Ovary (tissue), 10 donors: Measurements from ENCODE around the gene ABHD16A. TPM values are rescaled to one million over a fixed set of nuclear protein-coding genes. Genes with fewer than 3 reads are reported as not detected.

ENCODE experiments used
- DNase-seq, 5 donors: peaks; one replicate each; pipeline ENCODE4 v3.0.0-alpha.2; 2019 to 2020
- H3K27ac ChIP-seq, 2 donors: fragments of 200-600 bp; one replicate each; pipeline versions ENCODE4 v1.5.1 to v1.8.0; 2019 to 2022
- H3K27me3 ChIP-seq: fragments of 200-600 bp; one replicate; pipeline ENCODE4 v1.8.0; 2022
- H3K36me3 ChIP-seq: fragments of 200-600 bp; sonication (generic); one replicate; pipeline ENCODE4 v1.5.1; 2019
- H3K4me1 ChIP-seq: one replicate; pipeline ENCODE4 v1.8.1; 2013; ENCODE audit warnings: mild to moderate bottlenecking, moderate library complexity; ENCODE audit not compliant: insufficient read depth
- H3K4me3 ChIP-seq: fragments of 200-600 bp; sonication (generic); one replicate; pipeline ENCODE4 v1.5.1; 2017
- H3K9me3 ChIP-seq, 2 donors: fragments of 200-600 bp in 1 of 2; sonication (generic) in 1 of 2; one replicate each; pipeline versions ENCODE4 v1.5.1 to v1.8.1; 2013 to 2019; ENCODE audit warnings: mild to moderate bottlenecking in 1 of 2, moderate library complexity in 1 of 2
- EP300 ChIP-seq: sonication (generic); formaldehyde crosslinking; IDR thresholded peaks from one replicate; pipeline ENCODE4 v1.6.1; 2017; ENCODE audit warnings: antibody characterized with exemption
- POLR2A ChIP-seq: fragments of 450-650 bp; IDR thresholded peaks from one replicate; pipeline ENCODE4 v1.6.1; 2017; ENCODE audit warnings: antibody characterized with exemption, mild to moderate bottlenecking, moderate library complexity
- WGBS, 3 donors: extraction: QIAGEN DNeasy Blood & Tissue Kit in 1 of 3; methylation state at CpG; one replicate each; pipeline versions ENCODE4 v1.1.5 to v1.1.7; 2013 to 2017; 5-methylcytosine and 5-hydroxymethylcytosine counted together
- intact Hi-C, 4 donors: fragments of 100-400 bp; cut with DNase I; formaldehyde crosslinking; loops; one replicate each; pipeline versions ENCODE4 v1.11.0 to v1.15.1; 2022 to 2023
- long read RNA-seq, 3 donors: library from polyadenylated mRNA in 2 of 3; unstranded in 2 of 3; transcript quantifications; one replicate each; pipeline ENCODE4 v2.0.0 and lab custom pipeline, GENCODE V29; 2021 to 2026
- polyA plus RNA-seq, 2 donors: library from polyadenylated mRNA; stranded (reverse); fragments of 200-250 nt in 1 of 2; fragments of 350-450 nt in 1 of 2; fragmentation: Illumina TruSeq in 1 of 2; extraction: RNeasy Lipid Tissue Mini Kit (QIAGEN cat#74804) in 1 of 2; gene quantifications; one replicate each; pipeline ENCODE4 v1.2.3, GENCODE V29; 2013 to 2014
- total RNA-seq, 7 donors: library from RNA; depleted of rRNA in 2 of 7; stranded (reverse); fragments of >200 nt in 2 of 7; fragmentation: NEBNext Ultra II Directional in 3 of 7; extraction: Animal tissue kit (Norgen Biotek cat#: 25700) in 3 of 7; gene quantifications; one replicate each; pipeline versions ENCODE4 v1.1.0 to v1.2.4, GENCODE V29; 2016 to 2023
- TF ChIP-seq, protein P1 (sequence below), 3 donors: fragments of 450-650 bp in 2 of 3; fragments of 200-600 bp in 1 of 3; IDR thresholded peaks; one replicate each; pipeline versions ENCODE4 v1.5.1 to v1.8.0; 2016 to 2022; ENCODE audit warnings: antibody characterized with exemption in 3 of 3, mild to moderate bottlenecking in 1 of 3
- donor health status: DM: no; HTN: no; CAD: no; lungs with moderate emphysema.
- donor health status: DM: no; HTN: no; CAD: no.
- donor health status: Bipolar disorder and iron deficiency.
- donor health status: DM: yes; HTN: yes; CAD: no.
- donor health status: DM: no; HTN: no; CAD: no.
- donor health status: DM: yes; HTN: yes; CAD: no.

The ABHD16A gene
- total RNA-seq (10 to 100 TPM; 31.1 to 60.4 (median 37.6) TPM), polyA plus RNA-seq (10 to 100 TPM; 25.4 to 35.2 TPM)
- long read RNA-seq, donor 1, transcript ABHD16A-201 (20 exons, 2,103 nt) = major isoform, 185 of 254 reads
- long read RNA-seq, donor 1, partial matches to known transcripts = 9 of 254 reads
- long read RNA-seq, donor 1, other reads (novel, unspliced or antisense) = 56 of 254 reads
- long read RNA-seq, donor 2, transcript ABHD16A-201 (20 exons, 2,103 nt) = major isoform, 16 of 25 reads
- long read RNA-seq, donor 2, partial matches to known transcripts = 8 of 25 reads
- long read RNA-seq, donor 2, other reads (novel, unspliced or antisense) = 0 of 25 reads
- long read RNA-seq, donor 3, transcript ABHD16A-201 (20 exons, 2,103 nt) = major isoform, 54 of 76 reads
- long read RNA-seq, donor 3, partial matches to known transcripts = 5 of 76 reads
- long read RNA-seq, donor 3, other reads (novel, unspliced or antisense) = 13 of 76 reads

DNA sequence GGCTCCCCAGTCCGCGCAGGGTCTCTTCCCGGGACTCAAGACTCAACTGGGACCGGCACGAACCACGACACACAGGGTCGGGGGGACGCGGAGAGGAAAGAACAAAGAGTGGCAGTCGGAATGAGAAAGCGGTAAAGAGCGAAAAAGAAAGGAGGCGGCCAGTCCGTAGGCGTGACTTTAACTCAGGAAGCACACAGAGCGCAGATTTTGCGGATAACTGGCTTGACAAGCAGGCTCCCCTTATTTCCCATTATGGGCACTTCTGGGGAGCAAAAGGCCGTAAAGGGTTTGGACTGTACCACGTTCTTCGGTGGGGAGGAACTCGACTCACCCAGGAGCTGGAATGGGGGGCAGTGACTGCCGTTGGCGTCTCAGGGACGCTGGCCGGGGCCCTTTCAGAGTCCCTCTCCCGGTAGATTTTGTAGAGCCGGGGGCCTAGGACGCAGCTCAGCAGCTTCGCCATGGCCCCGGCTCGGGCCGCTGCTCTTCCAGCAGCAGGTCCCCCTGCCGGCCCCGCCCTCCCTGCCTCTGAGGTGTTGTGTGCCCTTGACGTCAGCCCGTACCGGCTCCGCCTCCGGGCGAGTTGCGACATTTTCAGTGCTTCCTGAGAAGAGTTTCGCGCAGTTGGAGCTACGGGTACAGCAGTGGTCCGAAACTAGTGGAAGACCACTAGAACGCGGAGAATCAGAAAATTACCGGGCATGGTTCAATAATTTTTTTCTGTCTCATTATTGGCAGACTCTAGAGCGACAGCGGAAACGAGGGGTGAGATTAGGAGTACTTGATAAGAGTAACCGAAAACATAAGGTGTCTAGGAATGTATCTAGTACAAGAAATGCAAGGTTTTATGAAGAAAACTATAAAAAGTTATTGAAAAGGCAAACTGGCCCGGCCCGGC is at the start of gene ABHD16A:
TSS of gene ABHD16A (minus strand) at position 506 of the 898 bp plus-strand sequence. CDS start at position 463, 43 bp downstream.
- peak; percentile 98 to 99 (median 99) for DNase-seq
- H3K4me1 ChIP-seq = peaks cover 11% of the 10 kb centered on the region
- peak within 1 kb of the TSS; percentile 87 to 99 for H3K27ac ChIP-seq
- H3K36me3 ChIP-seq = no peaks in the 10 kb centered on the region
- intact Hi-C loops = loop anchor here in 1 of 4 donors (2.0 kb wide), 1 partner anchor 26 kb away; the partner anchor contains the start of gene DDAH2
- TF ChIP-seq POLR2A (peak; percentile 98), EP300 (no peak)
- TF ChIP-seq, protein P1, sequence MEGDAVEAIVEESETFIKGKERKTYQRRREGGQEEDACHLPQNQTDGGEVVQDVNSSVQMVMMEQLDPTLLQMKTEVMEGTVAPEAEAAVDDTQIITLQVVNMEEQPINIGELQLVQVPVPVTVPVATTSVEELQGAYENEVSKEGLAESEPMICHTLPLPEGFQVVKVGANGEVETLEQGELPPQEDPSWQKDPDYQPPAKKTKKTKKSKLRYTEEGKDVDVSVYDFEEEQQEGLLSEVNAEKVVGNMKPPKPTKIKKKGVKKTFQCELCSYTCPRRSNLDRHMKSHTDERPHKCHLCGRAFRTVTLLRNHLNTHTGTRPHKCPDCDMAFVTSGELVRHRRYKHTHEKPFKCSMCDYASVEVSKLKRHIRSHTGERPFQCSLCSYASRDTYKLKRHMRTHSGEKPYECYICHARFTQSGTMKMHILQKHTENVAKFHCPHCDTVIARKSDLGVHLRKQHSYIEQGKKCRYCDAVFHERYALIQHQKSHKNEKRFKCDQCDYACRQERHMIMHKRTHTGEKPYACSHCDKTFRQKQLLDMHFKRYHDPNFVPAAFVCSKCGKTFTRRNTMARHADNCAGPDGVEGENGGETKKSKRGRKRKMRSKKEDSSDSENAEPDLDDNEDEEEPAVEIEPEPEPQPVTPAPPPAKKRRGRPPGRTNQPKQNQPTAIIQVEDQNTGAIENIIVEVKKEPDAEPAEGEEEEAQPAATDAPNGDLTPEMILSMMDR (IDR thresholded peaks at IDR 0.05) = peak in 2 of 3 donors; percentile 19 to 35
- WGBS, 3 donors = 0 to 1% (median 1%) methylated on average over 54 of the region's 54 CpGs
- peak within 1 kb of the TSS; percentile 58 for H3K4me3 ChIP-seq
- no peaks in the 10 kb centered on the region for H3K27me3 ChIP-seq
- no peaks in the 10 kb centered on the region for H3K9me3 ChIP-seq

DNA sequence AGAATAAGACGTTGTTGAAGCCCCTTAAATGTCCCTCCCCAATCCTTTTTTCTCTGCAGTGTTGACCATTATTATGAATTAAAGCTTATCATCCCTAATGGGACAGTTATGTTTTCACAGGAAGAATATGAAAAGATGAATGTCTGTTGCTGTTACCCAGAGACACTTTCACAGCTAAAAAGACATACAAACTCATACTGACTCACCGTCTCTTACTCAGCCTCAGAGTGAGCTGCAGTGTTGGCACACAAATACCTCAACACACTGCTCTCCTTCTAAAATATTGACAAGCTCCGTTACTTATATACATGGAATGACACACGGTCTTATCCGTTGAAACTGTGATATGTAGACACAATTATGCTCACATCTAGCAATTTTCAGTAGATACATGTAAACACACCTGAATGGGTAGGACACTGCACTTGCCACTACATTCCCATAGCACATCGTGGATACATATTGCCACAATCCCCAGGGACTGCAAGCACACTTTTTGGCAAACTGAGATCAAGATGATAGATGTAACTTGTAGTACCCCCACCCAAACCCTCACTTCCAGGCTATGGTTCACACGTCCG is 49.7 kb upstream of the ABHD16A start:
- Histone ChIP-seq H3K27me3 (no peaks in the 10 kb centered on the region), H3K4me3 (no peak overlapping the region), H3K9me3 (no peaks in the 10 kb centered on the region), H3K36me3 (no peaks in the 10 kb centered on the region), H3K4me1 (no peaks in the 10 kb centered on the region), H3K27ac (no peak overlapping the region)
- intact Hi-C loops = no loop called here
- DNase-seq = no peak
- 57 to 64% (median 58%) methylated on average over 8 of the region's 8 CpGs for WGBS, 3 donors
- TF ChIP-seq EP300 (no peak), POLR2A (no peak)
- TF ChIP-seq, protein P1 (IDR thresholded peaks at IDR 0.05) = no peak

DNA sequence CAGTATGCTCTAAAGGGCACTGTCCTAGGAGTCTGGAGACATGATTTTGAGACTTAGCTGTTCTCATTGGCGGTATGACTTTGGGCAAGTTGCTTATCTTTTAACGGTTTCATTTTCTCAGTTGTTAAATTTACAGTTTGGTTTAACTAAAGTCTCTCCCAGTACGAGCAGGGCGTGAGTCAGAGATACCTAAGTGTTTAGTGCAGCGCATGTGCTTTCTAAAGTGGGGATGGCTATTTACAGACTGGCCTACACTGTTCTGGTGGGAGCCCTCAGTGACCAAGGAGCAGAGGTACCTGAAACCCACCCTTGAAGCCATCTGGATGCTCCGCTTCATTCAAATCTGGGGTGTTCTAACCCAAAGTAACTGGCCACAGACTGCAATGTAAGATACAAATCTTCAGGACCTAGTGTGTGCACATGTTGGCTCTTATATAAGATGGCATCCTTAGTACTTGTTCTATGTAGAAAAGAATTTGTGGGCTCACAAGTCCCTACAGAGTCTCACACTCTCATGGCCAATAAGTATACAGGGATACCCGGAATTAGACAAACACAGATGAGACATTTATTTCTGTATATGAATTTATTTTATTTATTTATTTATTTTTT is 47.4 kb upstream of the ABHD16A start:
- intact Hi-C loops = loop anchor here in 1 of 4 donors (2.0 kb wide), 1 partner anchor 36 kb away; no protein-coding TSS in a partner anchor
- Histone ChIP-seq H3K4me3 (no peak overlapping the region), H3K9me3 (no peaks in the 10 kb centered on the region), H3K27ac (no peak overlapping the region), H3K4me1 (peaks cover 2% of the 10 kb centered on the region), H3K36me3 (no peaks in the 10 kb centered on the region), H3K27me3 (no peaks in the 10 kb centered on the region)
- no peak for DNase-seq
- TF ChIP-seq POLR2A = no peak
- WGBS, 3 donors = 74 to 82% (median 81%) methylated on average over 7 of the region's 7 CpGs

DNA sequence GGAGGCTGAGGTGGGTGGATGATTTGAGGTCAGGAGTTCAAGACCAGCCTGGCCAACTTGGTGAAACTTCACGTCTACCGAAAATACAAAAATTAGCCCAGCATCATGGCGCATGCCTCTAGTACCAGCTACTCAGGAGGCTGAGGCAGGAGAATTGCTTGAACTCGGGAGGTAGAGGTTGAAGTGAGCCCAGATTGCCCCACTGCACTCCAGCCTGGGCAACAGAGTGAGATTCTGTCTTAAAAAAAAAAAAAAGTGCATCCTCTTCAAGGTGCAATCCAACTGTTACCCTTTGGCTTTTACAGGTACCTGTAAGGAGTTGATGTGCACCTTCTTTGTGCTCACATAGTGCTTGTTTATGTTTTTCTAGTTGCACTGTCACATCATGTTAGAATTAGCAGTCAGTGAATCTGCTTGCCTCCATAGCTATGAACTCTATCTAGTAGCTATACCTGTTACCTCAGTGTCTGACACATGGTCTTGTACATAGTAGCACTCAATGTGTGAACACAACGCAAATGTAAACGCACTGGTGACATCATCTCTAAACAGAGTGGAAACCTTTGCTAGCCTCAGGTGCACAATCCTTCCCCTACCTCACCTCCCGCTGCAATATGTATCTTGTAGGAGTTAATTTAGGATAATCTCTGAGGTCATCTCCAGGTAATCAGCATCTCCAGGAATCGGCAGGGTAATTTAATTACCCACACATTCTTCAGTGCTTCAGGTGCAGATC is 46.3 kb upstream of the ABHD16A start:
- Histone ChIP-seq H3K36me3 (no peaks in the 10 kb centered on the region), H3K4me3 (no peak overlapping the region), H3K4me1 (peaks cover 2% of the 10 kb centered on the region), H3K9me3 (no peaks in the 10 kb centered on the region), H3K27me3 (no peaks in the 10 kb centered on the region), H3K27ac (no peak overlapping the region)
- WGBS, 3 donors = 88 to 89% (median 89%) methylated on average over 8 of the region's 8 CpGs
- no peak for DNase-seq
- intact Hi-C loops = loop anchor here in 1 of 4 donors (2.0 kb wide), 1 partner anchor 37 kb away; no protein-coding TSS in a partner anchor
- TF ChIP-seq EP300 = no peak
- no peak for TF ChIP-seq POLR2A
